Limb (tissue), 2 donors: Measurements from ENCODE around the gene STXBP4.
A peak's percentile ranks its signal among the peaks of the same experiment; 100 is the strongest.

Experiments used
- DNase-seq, 2 donors: peaks; one replicate each; pipeline ENCODE4 v3.0.0-alpha.2; 2016; ENCODE audit errors: extremely low spot score in 2 of 2

The STXBP4 gene

DNA sequence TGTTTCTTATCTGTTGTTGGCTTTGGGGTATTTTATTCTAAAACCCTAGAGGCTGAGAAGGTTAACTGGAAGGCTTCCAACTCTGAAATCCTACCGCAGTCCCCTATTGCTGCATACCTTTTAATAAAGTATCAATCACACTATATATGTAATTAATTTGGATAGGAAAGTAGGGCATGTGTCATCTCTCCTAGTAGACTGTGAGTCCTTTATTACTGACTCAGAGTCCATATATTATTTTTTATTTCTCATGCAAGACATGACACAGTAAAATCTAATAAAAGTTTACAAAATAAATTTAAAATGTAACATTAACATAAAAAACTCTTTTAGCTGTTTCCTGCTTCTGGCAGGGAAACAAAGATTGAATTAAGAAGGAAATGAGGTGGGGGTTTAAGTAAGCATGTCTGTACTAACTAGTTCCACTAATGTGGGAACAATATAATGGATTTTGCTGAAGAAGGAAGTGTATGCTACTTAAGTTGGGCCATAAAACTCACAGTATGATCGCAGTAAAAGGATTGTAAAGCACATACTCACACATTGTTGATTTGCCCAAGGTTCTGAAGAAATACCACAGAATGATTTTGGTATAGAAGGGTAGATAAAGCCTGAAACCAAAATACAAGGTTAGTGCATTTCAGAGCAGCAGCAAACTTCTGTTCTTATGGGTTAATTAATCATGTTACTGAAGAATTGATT is 198.6 kb downstream of the STXBP4 start:
- no peak for DNase-seq

DNA sequence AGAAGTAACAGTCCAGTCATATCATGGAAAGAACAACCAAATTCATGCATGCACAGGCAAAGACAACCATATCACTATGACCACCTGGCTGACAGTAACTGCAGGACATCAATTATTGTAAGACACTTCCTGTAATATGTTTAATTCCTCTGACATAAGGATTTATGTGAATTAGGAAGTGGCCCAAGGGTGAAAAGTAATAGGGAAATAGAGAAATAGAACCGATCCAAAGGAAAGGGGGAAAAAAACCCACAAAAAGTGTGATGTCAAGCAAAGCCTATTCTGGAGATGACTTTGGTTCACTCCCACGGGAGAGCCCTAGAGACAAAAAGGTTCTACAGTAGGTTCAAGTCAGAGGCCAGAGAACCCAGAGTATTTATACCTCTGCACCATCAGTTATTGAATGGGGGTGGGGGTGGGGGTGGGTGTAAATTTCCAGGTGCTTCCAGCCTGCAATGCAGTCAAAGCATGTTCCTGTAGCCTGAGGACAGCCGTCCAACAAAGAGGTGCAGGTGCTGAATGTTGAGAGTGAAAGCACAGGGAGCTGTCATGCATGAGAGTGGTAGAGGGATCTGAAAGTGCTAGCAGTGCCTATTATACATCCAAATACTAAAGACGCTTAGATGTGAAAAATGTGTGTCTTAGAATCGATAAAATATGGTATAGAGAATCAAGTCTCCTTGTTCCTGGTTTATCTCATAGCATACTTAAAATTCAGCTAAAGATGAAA is 200.6 kb downstream of the STXBP4 start:
- no peak for DNase-seq

DNA sequence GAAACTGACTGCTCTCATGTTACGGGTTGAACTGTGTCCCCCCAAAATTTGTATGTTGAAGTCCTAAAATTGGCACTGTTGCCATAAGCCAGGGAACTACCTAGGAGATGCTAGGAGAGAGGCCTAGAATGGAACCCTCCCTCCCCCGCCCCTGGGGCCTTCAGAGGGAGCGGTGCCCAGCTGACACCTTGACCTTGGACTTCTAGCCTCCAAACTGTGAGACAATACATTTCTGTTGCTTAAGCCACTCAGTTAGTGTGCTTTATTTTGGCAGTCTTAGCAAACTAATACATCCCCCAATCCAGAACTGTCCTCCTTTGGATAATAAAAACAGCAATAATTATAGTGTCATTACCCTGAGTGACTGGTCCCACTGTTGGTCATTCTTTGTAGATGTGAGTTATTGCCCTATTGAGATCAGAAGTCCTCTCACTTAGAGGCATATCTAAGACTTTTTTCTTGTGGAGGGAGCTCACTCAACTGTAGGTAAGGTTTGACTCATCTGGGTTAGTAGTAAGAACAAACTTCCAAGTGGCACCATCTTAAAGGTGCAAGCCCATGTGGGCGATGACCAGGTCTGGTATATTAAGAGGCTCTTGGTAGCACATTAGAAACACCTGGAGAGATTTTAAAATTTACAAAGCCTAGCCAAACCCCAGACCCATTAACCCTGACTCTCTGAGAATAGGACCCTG is 203.2 kb downstream of the STXBP4 start:
- no peak for DNase-seq

DNA sequence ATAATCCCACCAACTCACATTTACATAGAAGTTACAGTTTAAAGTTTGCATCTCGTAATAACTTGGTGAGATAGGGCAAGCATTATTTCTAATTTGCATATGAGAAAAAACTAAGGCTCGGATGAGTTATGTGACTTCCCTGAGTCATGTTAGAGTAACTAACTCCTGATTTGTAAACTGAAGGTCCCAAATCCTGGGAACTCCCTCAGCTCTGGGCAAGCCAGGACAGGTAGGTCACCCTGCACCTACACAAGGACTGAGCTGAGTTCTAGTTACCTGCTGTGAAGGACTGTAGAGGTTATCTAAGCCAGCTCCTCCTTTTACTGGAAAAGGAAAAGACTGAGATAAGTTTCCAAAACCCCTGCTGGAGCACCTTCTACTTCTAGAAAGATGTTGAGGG is 204.0 kb downstream of the STXBP4 start:
- no peak for DNase-seq

DNA sequence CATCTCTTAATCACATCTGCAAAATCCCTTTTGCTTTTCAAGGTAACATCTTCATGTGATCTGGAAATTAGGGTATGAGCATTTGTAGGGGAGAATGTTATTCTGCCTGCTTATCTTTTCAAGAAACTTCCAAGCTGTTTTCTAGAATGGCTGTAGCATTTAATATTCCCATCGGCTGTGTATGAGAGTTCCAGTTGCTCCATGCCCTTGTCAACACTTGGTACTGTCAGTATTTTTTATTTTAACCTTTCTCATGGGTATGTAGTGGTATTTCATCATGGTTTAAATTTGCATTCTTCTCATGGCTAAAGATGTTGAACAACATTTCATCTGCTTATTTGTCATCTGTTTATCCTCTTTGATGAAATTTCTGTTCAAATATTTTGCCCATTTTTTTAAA is 205.6 kb downstream of the STXBP4 start:
- no peak for DNase-seq

DNA sequence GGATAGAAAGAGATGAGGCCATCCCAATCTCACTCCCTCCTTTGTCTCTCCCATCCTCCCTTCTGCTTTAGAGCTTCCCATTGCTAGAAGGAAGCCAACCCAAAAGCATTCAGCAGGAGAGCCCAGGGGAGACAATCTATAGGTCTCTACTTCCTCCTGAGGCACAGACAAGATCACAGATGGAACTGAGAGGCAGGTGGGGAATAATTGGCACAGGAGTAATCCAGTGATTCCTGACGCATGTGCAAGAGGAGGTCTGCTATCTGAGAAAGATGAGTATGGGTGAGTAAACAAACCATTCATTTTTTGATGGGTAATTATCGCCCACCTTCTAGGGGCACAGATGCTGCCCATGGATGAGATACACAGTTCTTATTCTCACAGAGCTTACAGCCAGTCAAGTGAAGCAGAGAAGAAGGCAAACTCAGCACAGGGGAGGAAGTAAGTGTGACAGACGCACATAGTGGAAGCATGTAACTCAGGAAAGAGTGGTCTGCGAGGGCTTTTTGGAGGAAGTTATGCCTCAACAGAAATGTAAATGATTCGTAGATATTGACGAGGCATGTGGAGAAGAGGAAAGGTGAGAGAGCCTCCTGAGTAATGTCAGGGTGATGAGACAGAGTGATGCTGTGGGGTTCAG is 207.3 kb downstream of the STXBP4 start:
- DNase-seq, result no peak

DNA sequence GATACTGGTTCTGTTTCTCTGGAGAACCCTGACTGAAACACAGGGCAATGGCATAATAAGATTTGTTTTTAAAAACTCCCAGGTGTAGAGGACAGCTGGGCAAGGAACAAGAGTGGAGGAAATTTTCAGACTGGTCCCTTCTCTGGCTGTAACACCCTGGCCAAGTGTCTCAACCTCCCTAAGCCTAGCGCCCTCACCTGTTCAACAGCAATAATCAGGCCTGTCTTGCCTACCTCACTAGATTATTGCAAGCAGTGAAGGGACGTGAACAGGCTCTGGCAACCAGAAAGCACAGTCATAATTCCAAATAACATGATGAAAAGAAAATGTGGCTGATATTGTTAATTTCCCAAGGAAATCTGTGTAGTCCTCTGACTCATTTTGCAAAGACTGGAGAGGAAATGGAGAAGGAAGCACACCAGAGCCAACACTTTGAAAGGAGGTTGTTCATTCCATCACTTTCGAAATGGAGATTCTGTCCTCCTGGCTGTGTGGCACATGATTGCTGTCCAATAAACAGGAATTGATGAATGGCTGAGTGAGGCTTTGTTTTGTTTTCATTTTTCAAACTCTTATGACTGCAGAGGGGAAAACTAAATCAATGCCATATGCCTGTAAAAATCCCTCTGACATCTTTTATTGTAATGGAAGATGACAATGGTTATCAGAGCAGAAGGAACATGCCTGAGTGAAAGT is 208.7 kb downstream of the STXBP4 start:
- no peak for DNase-seq

DNA sequence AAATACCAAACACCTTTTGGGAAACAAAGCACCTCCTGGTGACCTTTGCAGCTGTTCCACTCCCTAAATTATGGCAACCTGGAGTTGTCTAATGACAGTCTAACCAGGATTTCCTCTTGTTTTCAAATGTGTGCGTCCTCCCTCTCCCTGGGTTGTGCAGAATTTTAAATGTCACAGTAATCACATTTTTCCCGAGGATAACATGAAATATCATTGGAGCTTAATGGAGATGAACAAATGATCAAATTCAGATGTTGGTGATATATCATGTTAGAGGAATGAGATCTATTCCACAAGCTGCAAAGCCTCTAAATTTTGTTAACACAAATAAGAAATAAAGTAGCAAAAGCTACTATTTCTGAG is 209.3 kb downstream of the STXBP4 start:
- DNase-seq, result no peak

DNA sequence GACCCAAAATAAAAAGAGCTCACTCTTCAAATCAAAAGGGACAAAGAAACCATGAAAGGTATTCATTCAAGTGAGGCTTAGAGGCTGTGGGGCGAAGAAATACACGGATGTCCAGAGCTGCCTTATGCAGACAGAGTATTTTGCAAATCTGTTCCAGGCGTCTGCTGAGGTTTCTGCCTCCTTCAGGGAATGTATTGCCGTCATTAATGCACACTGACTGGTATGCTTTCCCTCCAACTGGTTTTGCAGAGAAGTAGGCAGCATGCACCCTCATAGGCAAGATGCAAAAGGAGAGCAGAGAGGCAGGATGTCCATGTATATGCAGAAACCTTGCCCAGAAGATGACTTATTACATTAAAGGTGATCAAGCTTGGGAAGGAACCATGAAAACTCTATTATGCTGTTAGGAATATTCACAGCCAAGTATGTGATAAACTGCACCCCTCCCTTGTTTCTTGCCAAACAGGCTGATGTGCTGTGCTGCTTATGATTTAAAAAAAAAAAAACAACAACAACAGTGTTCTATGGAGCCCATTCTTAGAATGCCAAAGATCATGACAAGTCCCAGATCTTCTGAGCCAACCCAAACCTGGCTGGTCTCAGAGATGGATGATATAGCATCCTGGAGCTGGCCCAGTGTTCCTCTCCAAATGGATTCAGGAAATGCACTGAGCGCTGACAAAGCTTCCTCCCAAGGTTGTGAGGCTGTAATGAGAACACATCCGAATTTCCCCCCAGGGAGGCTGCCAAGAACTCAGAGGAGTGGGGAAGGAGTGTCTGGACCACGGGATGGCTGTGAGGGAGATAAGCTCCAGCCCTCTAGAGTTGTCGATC is 218.6 kb downstream of the STXBP4 start:
- no peak for DNase-seq

DNA sequence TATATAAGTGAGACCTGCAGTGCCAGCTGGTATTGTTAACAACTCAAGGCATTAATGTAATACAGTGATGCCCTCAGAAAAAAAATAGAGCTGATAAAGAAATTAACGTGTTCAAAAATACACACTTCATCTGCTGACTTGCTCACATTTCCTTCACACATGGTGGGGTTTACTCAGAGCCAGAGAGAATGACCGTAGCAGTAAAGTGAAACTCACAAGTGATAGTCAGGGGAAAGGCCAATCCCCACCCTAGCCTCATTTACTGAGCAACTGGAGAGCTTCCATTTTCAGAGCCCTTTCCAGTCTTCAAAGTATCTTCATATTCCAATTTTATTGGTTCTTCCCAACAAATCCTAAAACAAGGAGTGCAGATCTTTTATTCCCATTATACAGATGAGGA is 222.2 kb downstream of the STXBP4 start:
- no peak for DNase-seq

DNA sequence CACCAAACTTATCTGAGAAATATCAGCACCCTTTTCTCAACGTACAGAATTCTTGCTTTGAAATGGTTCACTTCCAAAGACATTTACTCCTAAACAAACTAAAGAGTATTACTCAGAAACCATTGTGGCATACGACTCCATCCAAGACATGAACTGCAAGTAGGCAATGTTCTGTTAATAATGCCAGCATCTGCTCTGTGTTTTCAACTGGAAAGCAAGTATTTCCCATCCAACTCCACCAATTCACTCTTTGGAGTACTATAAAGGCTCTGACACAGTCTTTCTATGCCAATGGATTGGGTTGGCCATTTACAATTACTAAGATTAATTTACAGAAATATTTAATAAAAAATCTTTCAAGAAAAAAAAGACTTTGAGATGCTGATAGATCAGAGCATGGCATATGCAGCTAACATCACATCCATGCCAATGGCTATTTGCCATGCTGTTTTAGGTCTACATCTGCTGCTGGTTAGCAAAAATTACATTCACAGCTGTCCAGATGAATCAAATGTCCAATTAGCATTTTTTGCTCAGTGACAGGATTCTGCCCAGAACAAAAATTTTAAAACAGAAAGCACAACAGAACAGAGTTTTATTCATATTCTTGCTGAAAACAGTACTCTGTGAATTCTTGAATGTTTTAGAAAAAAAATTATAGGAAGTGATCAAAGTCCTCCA is 230.3 kb downstream of the STXBP4 start:
- DNase-seq, result no peak

DNA sequence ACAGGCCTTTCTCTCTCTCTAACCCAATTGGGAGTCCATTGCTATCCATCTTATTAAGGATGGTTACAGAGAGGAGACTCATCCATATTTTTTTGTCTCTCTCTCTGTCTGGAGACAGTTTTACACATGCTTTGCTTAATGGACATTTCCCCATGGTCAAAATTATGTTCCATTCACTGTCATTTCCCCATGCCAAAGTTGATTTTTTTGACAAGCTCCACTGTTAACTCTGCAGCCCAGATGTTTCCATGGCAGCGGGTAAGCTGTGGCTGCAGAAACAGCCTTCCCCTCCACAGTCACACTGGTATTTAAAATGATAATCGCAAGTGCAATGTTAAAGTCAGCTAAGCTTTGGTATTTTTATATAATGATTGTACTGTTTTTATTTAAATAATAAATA is 232.3 kb downstream of the STXBP4 start:
- DNase-seq, result peak in 1 of 2 donors; percentile 40

DNA sequence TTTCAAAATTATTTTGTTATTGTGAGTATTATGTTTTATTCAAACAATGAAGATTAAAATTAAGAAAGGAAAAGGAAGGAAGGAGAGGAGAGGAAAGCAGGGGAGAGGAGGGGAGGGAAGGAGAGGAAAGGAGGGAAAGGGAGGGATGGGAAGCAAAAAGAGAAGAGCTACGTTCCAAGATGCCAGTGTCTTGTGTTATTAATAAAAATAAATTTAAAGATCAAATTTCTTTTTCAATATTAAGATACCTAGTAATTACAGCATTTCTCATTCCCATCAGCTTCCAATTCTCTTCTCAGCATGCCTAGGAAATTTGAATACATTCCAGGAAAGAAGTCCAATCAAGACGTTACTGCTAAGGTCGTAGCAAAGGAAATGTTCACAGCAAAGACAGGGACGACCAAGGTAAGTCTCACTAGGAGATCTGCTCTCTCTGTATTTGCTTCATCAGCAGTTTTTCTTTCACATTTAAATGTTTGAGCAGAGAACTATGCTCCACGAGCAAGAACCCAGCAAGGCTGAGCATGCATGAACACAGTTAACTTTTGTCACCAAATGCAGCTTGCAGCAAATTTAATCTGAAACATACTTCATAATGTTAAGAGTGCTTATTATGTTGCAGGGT is 232.9 kb downstream of the STXBP4 start:
- no peak for DNase-seq

DNA sequence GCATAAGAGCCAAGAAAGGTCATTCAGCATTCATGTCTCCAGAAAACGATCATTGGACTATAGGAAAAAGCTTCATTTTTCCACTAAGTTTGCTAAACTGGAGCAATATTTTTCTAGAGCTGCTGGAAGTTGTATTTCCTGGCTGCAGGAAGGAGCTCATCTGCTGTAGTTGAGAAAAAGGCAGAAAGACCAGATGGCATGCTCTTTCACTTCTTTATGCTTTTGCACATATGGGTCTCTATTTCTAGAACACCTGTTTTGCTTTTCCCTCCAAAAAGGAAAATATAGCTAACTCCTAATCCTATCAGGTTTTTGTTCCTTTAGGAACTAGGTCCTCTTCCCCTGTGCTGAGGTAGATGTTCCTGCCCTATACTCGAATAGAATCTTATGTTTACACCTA is 234.3 kb downstream of the STXBP4 start:
- no peak for DNase-seq

DNA sequence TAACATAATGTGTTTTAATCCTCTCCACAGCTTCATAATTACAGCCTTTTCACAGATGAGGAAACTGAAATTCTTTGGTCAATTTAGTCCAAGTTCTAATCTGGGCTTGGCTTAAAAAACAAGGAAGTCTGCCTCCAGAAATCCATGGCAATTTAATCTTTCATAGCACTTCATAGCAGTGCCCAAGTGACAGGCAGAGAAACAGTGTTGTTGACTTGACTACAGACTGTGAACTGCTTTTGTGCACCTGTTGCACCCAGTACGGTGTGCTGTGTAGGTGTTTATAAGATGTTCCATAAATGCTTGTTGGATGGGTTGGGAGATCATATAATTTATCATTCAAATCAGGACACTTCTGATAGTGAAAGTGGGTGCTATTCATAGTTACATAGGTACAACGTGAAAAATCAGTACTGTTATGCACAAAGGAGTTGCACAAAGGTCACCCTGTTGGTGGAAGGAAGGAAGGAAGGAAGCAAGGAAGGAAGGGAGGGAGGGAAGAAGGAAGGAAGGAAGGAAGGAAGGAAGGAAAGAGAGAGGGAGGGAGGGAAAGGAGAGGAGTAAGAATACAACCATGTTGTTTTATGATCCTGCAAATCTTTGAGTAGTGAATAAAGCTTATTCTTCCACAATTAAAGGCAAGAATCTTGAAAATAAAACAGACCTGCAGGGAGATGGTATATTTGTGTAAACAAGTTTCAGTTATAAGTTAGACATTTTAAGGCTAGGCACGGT is 239.7 kb downstream of the STXBP4 start:
- DNase-seq, result no peak

DNA sequence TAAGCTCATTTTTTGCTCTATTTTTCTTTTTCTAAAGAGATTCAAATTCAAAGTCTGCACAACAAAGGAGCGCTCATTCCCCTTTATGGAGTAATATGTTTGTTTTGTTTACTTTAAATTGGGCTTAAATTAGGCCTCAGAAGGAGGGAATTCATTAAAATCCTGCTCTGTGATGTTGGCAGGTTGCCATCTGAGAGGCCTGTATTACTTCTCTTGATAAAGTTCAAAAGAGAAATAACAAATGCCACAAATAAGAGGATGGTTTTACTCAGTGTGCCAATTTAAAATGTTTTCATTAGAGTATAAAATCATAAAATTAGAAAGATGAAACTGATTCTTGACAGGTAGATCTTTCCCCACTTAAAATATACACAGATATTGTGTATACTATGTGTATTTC is 241.7 kb downstream of the STXBP4 start:
- DNase-seq, result no peak

DNA sequence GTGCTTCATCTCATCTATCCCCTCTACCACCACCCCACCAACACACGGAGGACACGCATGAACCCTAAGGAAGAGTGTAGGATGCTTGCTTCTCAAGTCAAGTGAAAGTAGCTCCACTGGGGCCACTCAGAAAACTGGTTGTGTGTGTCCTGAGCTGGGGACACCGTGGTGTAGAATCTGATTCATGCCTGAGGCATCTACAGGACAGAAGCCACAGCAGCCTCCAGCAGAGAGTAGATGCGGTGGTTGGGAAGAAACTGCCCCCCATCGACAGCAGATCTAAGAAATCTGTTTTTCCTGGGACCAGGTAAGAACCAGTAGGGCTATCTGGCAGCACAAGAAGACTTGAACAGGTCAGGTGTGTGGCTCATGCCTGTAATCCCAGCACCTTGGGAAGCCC is 244.3 kb downstream of the STXBP4 start:
- no peak for DNase-seq

DNA sequence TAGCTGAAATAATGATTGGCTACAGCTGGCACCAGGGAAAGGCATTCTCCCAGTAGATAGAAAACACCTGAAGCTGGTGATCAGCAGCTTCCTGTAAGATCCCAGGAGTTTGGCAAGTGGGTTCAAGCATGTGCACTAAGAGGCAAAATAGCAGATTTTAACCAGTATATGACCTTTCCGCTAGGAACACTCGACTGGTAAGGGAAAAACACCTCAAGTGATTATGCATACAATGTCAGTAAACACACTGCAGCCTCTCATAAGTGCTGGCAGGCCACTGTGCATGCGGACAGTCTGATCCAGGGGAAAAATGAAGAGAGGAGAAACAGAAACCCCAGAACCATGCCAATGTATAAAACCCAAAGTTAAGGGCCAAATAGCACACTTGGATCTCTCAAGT is 247.1 kb downstream of the STXBP4 start:
- no peak for DNase-seq

DNA sequence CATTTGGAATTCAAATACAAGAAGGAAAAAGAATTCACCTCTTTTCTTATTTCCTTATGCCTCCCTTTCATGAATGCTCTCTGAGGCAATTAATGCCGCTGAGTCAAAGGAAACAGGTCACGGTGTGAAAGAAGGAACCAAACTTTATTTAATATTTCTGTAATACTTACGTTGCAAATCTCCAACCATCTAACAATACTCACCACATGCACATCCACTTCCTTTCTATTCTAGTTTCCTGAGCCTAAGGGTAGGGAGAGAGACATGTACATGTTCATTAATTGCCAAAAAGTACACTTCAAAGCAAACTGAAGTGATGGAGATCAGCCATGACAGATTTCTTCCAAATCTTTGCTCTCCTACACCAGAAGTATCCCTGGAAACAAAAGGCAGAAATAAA is 248.3 kb downstream of the STXBP4 start:
- no peak for DNase-seq
